Gastrocnemius medialis (tissue), 4 donors: Measurements from ENCODE around the gene USP34.

Experiments used
- POLR2A ChIP-seq, 2 donors: fragments of 450-650 bp; IDR thresholded peaks; one replicate each; pipeline ENCODE4 v1.6.1; 2017; ENCODE audit warnings: antibody characterized with exemption in 2 of 2, mild to moderate bottlenecking in 2 of 2, moderate library complexity in 2 of 2
- TF ChIP-seq, protein P1 (sequence below), 5 experiments: fragments of 450-650 bp in 3 of 5; fragments of 200-600 bp in 2 of 5; sonication (generic) in 2 of 5; IDR thresholded peaks in 4 of 5; conservative IDR thresholded peaks in 1 of 5; 1 replicate in 4 of 5; 2 replicates in 1 of 5; pipeline ENCODE4 v1.5.1; 2016 to 2019; ENCODE audit warnings: antibody characterized with exemption in 5 of 5, mild to moderate bottlenecking in 3 of 5, moderate library complexity in 3 of 5

DNA sequence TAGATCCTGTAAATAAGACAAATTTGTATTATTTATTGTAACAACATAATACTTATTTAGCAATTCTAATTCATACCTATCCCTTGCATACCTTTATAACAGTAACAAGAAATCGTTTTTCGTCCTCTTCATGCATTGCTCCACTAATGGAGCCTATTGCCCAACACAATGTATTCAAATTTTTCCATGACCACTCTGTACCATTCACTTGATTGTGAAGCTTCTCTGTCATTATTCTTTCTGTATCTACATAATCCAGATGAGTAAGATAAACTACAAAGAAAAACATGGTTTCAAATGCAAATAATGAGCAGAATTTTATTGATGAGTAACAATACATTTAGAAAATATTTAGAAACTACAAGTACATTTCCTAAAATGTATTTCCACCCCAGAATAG is 21.6 kb upstream of the USP34 start:
- TF ChIP-seq, protein P1, sequence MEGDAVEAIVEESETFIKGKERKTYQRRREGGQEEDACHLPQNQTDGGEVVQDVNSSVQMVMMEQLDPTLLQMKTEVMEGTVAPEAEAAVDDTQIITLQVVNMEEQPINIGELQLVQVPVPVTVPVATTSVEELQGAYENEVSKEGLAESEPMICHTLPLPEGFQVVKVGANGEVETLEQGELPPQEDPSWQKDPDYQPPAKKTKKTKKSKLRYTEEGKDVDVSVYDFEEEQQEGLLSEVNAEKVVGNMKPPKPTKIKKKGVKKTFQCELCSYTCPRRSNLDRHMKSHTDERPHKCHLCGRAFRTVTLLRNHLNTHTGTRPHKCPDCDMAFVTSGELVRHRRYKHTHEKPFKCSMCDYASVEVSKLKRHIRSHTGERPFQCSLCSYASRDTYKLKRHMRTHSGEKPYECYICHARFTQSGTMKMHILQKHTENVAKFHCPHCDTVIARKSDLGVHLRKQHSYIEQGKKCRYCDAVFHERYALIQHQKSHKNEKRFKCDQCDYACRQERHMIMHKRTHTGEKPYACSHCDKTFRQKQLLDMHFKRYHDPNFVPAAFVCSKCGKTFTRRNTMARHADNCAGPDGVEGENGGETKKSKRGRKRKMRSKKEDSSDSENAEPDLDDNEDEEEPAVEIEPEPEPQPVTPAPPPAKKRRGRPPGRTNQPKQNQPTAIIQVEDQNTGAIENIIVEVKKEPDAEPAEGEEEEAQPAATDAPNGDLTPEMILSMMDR (IDR thresholded peaks at IDR 0.05 in 4 of 5, conservative IDR thresholded peaks at IDR 0.05 in 1 of 5), result no peak
- no peak for TF ChIP-seq POLR2A (IDR thresholded peaks at IDR 0.05)
